Vagina (tissue), 2 donors: ENCODE data around the gene COQ5. TPM values are rescaled to one million over a fixed set of nuclear protein-coding genes. Genes with fewer than 3 reads are reported as not detected.
A peak's percentile ranks its signal among the peaks of the same experiment; 100 is the strongest.

Source experiments
- DNase-seq, 2 donors: peaks; one replicate each; pipeline ENCODE4 v3.0.0-alpha.2; 2017; ENCODE audit errors: extremely low spot score in 2 of 2
- H3K27ac ChIP-seq: fragments of 200-600 bp; sonication (generic); one replicate; pipeline ENCODE4 v1.5.1; 2019
- H3K27me3 ChIP-seq: fragments of 200-600 bp; sonication (generic); one replicate; pipeline ENCODE4 v1.5.1; 2019
- H3K36me3 ChIP-seq, 2 donors: fragments of 200-600 bp; sonication (generic); one replicate each; pipeline ENCODE4 v1.5.1; 2017 to 2019
- H3K4me1 ChIP-seq: fragments of 200-600 bp; sonication (generic); one replicate; pipeline ENCODE4 v1.5.1; 2019
- H3K4me3 ChIP-seq, 2 donors: fragments of 200-600 bp; sonication (generic); 1 replicate in 1 of 2; 2 replicates in 1 of 2; pipeline ENCODE4 v1.5.1; 2016 to 2019
- H3K9me3 ChIP-seq: fragments of 200-600 bp; sonication (generic); one replicate; pipeline ENCODE4 v1.5.1; 2019
- CTCF ChIP-seq, 3 experiments: fragments of 450-650 bp in 2 of 3; fragments of 200-600 bp in 1 of 3; sonication (generic) in 1 of 3; IDR thresholded peaks; one replicate each; pipeline ENCODE4 v1.5.1; 2017 to 2019; ENCODE audit warnings: antibody characterized with exemption in 3 of 3, mild to moderate bottlenecking in 2 of 3, moderate library complexity in 2 of 3
- POLR2A ChIP-seq, 2 donors: fragments of 450-650 bp; IDR thresholded peaks; one replicate each; pipeline ENCODE4 v1.6.1; 2017; ENCODE audit warnings: antibody characterized with exemption in 2 of 2, mild to moderate bottlenecking in 2 of 2, moderate library complexity in 2 of 2
- POLR2AphosphoS5 ChIP-seq, 2 donors: sonication (generic); formaldehyde crosslinking; IDR thresholded peaks; one replicate each; pipeline ENCODE4 v1.9.0; 2017; ENCODE audit warnings: antibody characterized with exemption in 2 of 2, mild to moderate bottlenecking in 2 of 2, low read depth in 1 of 2; ENCODE audit not compliant: insufficient read depth in 1 of 2
- intact Hi-C: fragments of 100-400 bp; cut with DNase I; formaldehyde crosslinking; loops from one replicate; pipeline ENCODE4 v1.15.1; 2023
- total RNA-seq: library from RNA; depleted of rRNA; stranded (reverse); fragments of >200 nt; gene quantifications from one replicate; pipeline ENCODE4 v1.2.3, GENCODE V29; 2016

Gene COQ5
- total RNA-seq, 1 donor from 2014 or later = 18.4 TPM

- peaks cover 44% of the 10 kb centered on the region for H3K4me1 ChIP-seq
These were observed 62.2 kb downstream of the COQ5 start for GRCh38 chr12:120466560-120467315.

GRCh38 chr12:120465756-120466155 lies 63.2 kb downstream of the COQ5 start:
- no peak for DNase-seq
- TF ChIP-seq POLR2AphosphoS5 (IDR thresholded peaks at IDR 0.05; ENCODE audit: insufficient read depth in 1 of 2, low read depth in 1 of 2) = no peak
- no peak for TF ChIP-seq POLR2A (IDR thresholded peaks at IDR 0.05)
- no peak for TF ChIP-seq CTCF (IDR thresholded peaks at IDR 0.05)
- H3K4me3 ChIP-seq = no peak overlapping the region
- peaks cover 35% of the 10 kb centered on the region for H3K4me1 ChIP-seq
- no peaks in the 10 kb centered on the region for H3K27me3 ChIP-seq
- H3K9me3 ChIP-seq = no peaks in the 10 kb centered on the region
- intact Hi-C loops = no loop called here
- peaks cover 0 to 46% of the 10 kb centered on the region in 2 donors for H3K36me3 ChIP-seq
- H3K27ac ChIP-seq = no peak overlapping the region

More at GRCh38 chr12:120466560-120467315, 62.2 kb downstream of the COQ5 start:
- no peak for DNase-seq
- Histone ChIP-seq H3K4me3 (no peak overlapping the region), H3K9me3 (no peaks in the 10 kb centered on the region), H3K36me3 (peaks cover 0 to 36% of the 10 kb centered on the region in 2 donors), H3K27ac (no peak overlapping the region), H3K27me3 (no peaks in the 10 kb centered on the region)
- TF ChIP-seq POLR2AphosphoS5 (IDR thresholded peaks at IDR 0.05; ENCODE audit: insufficient read depth in 1 of 2, low read depth in 1 of 2) = no peak
- TF ChIP-seq CTCF (IDR thresholded peaks at IDR 0.05) = peak in 1 of 3 experiments; percentile 20
- intact Hi-C loops = no loop called here

- H3K9me3 ChIP-seq = no peaks in the 10 kb centered on the region
- peaks cover 26% of the 10 kb centered on the region for H3K4me1 ChIP-seq
- peaks cover 0 to 64% of the 10 kb centered on the region in 2 donors for H3K36me3 ChIP-seq
- no peak overlapping the region for H3K4me3 ChIP-seq
- H3K27ac ChIP-seq = no peak overlapping the region
- TF ChIP-seq POLR2A (IDR thresholded peaks at IDR 0.05) (no peak), CTCF (IDR thresholded peaks at IDR 0.05) (no peak), POLR2AphosphoS5 (IDR thresholded peaks at IDR 0.05; ENCODE audit: insufficient read depth in 1 of 2, low read depth in 1 of 2) (no peak)
- intact Hi-C loops = no loop called here
- H3K27me3 ChIP-seq = no peaks in the 10 kb centered on the region
- DNase-seq = no peak
These were observed 65.2 kb downstream of the COQ5 start for GRCh38 chr12:120463712-120464111.

GRCh38 chr12:120462099-120462640 lies 66.8 kb downstream of the COQ5 start:
- peaks cover 0 to 79% of the 10 kb centered on the region in 2 donors for H3K36me3 ChIP-seq
- no peak overlapping the region for H3K4me3 ChIP-seq
- H3K9me3 ChIP-seq = no peaks in the 10 kb centered on the region
- H3K27ac ChIP-seq = no peak overlapping the region
- H3K4me1 ChIP-seq = peaks cover 12% of the 10 kb centered on the region
- intact Hi-C loops = no loop called here
- no peaks in the 10 kb centered on the region for H3K27me3 ChIP-seq
- no peak for TF ChIP-seq CTCF (IDR thresholded peaks at IDR 0.05)
- TF ChIP-seq POLR2AphosphoS5 (IDR thresholded peaks at IDR 0.05; ENCODE audit: insufficient read depth in 1 of 2, low read depth in 1 of 2) = no peak
- TF ChIP-seq POLR2A (IDR thresholded peaks at IDR 0.05) = no peak
- DNase-seq = no peak

GRCh38 chr12:120460157-120460556 lies 68.8 kb downstream of the COQ5 start:
- intact Hi-C loops = no loop called here
- Histone ChIP-seq H3K27ac (no peak overlapping the region), H3K4me3 (no peak overlapping the region), H3K27me3 (no peaks in the 10 kb centered on the region), H3K9me3 (no peaks in the 10 kb centered on the region), H3K36me3 (peaks cover 0 to 89% of the 10 kb centered on the region in 2 donors), H3K4me1 (no peaks in the 10 kb centered on the region)
- no peak for TF ChIP-seq POLR2A (IDR thresholded peaks at IDR 0.05)
- TF ChIP-seq CTCF (IDR thresholded peaks at IDR 0.05) = no peak
- TF ChIP-seq POLR2AphosphoS5 (IDR thresholded peaks at IDR 0.05; ENCODE audit: insufficient read depth in 1 of 2, low read depth in 1 of 2) = no peak
- DNase-seq = no peak
